Natural killer cell (primary cell): ENCODE data around the gene ACOX3. TPM values are rescaled to one million over a fixed set of nuclear protein-coding genes. Genes with fewer than 3 reads are reported as not detected.

ENCODE experiments used
- ATAC-seq, 3 donors: fragments of 150-1000 bp in 2 of 3; fragments of 200-7000 bp in 1 of 3; cut with Tn5 transposase; 1 replicate in 1 of 3; 2 replicates in 2 of 3; pipeline ENCODE4 v1.10.0; 2021; ENCODE audit warnings: mild to moderate bottlenecking in 2 of 3, moderate library complexity in 2 of 3
- DNase-seq, 2 donors: peaks; one replicate each; pipeline versions ENCODE4 v3.0.0 to v3.0.0-alpha.2; 2013 to 2021; ENCODE audit warnings: mixed read lengths in 1 of 2
- H3K27ac ChIP-seq: one replicate; pipeline ENCODE4 v1.5.1; 2013; ENCODE audit warnings: mild to moderate bottlenecking, low read length
- H3K27me3 ChIP-seq: one replicate; pipeline ENCODE4 v1.6.1; 2013; ENCODE audit warnings: low read length; ENCODE audit not compliant: control insufficient read depth, insufficient read depth
- H3K36me3 ChIP-seq: one replicate; pipeline ENCODE4 v1.6.1; 2013; ENCODE audit warnings: low read length; ENCODE audit not compliant: control insufficient read depth, insufficient read depth
- H3K4me1 ChIP-seq: one replicate; pipeline ENCODE4 v1.6.1; 2013; ENCODE audit warnings: low read length; ENCODE audit not compliant: control insufficient read depth, insufficient read depth
- H3K4me3 ChIP-seq: one replicate; pipeline ENCODE4 v1.5.1; 2013; ENCODE audit warnings: low read length
- H3K9me3 ChIP-seq: one replicate; pipeline ENCODE4 v1.6.1; 2013; ENCODE audit warnings: low read length; ENCODE audit not compliant: control insufficient read depth, insufficient read depth
- H3K27ac Mint-ChIP-seq, 2 donors: one replicate each; pipeline ENCODE4 v1.8.0; 2022; ENCODE audit warnings: mild to moderate bottlenecking in 2 of 2, mixed read lengths in 2 of 2, moderate library complexity in 1 of 2
- H3K27me3 Mint-ChIP-seq, 2 donors: one replicate each; pipeline ENCODE4 v1.8.0; 2022; ENCODE audit warnings: low read depth in 2 of 2, mixed read lengths in 2 of 2
- H3K36me3 Mint-ChIP-seq: one replicate; pipeline ENCODE4 v1.8.0; 2022; ENCODE audit warnings: mixed read lengths
- H3K4me1 Mint-ChIP-seq, 2 donors: one replicate each; pipeline ENCODE4 v1.8.0; 2022; ENCODE audit warnings: mixed read lengths in 2 of 2
- H3K4me3 Mint-ChIP-seq: one replicate; pipeline ENCODE4 v1.8.0; 2022; ENCODE audit warnings: mild to moderate bottlenecking, moderate library complexity, mixed read lengths
- H3K9me3 Mint-ChIP-seq, 2 donors: one replicate each; pipeline ENCODE4 v1.8.0; 2022; ENCODE audit warnings: mixed read lengths in 2 of 2
- CTCF ChIP-seq: fragments of 200-600 bp; IDR thresholded peaks from one replicate; pipeline ENCODE4 v1.8.0; 2022; ENCODE audit warnings: antibody characterized with exemption
- WGBS: methylation state at CpG from one replicate; pipeline ENCODE4 v1.1.7; 2013; ENCODE audit warnings: missing lambda C conversion rate; ENCODE audit not compliant: insufficient coverage; 5-methylcytosine and 5-hydroxymethylcytosine counted together
- intact Hi-C: fragments of 100-400 bp; cut with micrococcal nuclease; formaldehyde crosslinking; loops from one replicate; pipeline ENCODE4 v1.14.2; 2022
- total RNA-seq, 4 donors: library from RNA; stranded (reverse); fragments of 120-200 nt in 1 of 4; gene quantifications; one replicate each; pipeline versions ENCODE4 v1.2.3 to v1.2.4, GENCODE V29; 2013 to 2022

The ACOX3 gene
- total RNA-seq, 3 donors from 2014 or later (not counting 1 experiment from before 2014, with no cell fraction given) = 12.4 to 18.3 (median 15.4) TPM

GRCh38 chr4:8472158-8472688 is 31.7 kb upstream of the ACOX3 start:
- no peak for TF ChIP-seq CTCF
- peaks cover 17% of the 10 kb centered on the region for H3K36me3 ChIP-seq
- H3K4me3 ChIP-seq = no peak overlapping the region
- no peak overlapping the region for H3K27ac ChIP-seq
- ATAC-seq (no peak), DNase-seq (no peak)
- Mint-ChIP-seq H3K27ac (no peak overlapping the region), H3K27me3 (no peaks in the 10 kb centered on the region), H3K4me3 (no peak overlapping the region), H3K4me1 (no peaks in the 10 kb centered on the region), H3K36me3 (no peaks in the 10 kb centered on the region), H3K9me3 (no peaks in the 10 kb centered on the region)
- H3K27me3 ChIP-seq = no peaks in the 10 kb centered on the region
- WGBS = 98% methylated on average over 8 of the region's 8 CpGs
- H3K4me1 ChIP-seq = no peaks in the 10 kb centered on the region
- H3K9me3 ChIP-seq = no peaks in the 10 kb centered on the region
- intact Hi-C loops = no loop called here

GRCh38 chr4:8471211-8471875 is 30.8 kb upstream of the ACOX3 start:
- Mint-ChIP-seq H3K4me1 (no peaks in the 10 kb centered on the region), H3K9me3 (no peaks in the 10 kb centered on the region), H3K4me3 (no peak overlapping the region), H3K36me3 (no peaks in the 10 kb centered on the region), H3K27me3 (no peaks in the 10 kb centered on the region), H3K27ac (no peak overlapping the region)
- ATAC-seq = no peak
- TF ChIP-seq CTCF = no peak
- intact Hi-C loops = no loop called here
- H3K9me3 ChIP-seq = no peaks in the 10 kb centered on the region
- DNase-seq = no peak
- no peak overlapping the region for H3K27ac ChIP-seq
- no peaks in the 10 kb centered on the region for H3K4me1 ChIP-seq
- H3K36me3 ChIP-seq = peaks cover 22% of the 10 kb centered on the region
- no peak overlapping the region for H3K4me3 ChIP-seq
- no peaks in the 10 kb centered on the region for H3K27me3 ChIP-seq
- WGBS = 90% methylated on average over 22 of the region's 24 CpGs

GRCh38 chr4:8470451-8471024 is 30.0 kb upstream of the ACOX3 start:
- no peak overlapping the region for H3K4me3 Mint-ChIP-seq
- no peaks in the 10 kb centered on the region for H3K4me1 Mint-ChIP-seq
- Histone ChIP-seq H3K27me3 (no peaks in the 10 kb centered on the region), H3K27ac (no peak overlapping the region), H3K4me1 (no peaks in the 10 kb centered on the region), H3K36me3 (peaks cover 27% of the 10 kb centered on the region), H3K4me3 (no peak overlapping the region), H3K9me3 (no peaks in the 10 kb centered on the region)
- ATAC-seq (no peak), DNase-seq (no peak)
- no peaks in the 10 kb centered on the region for H3K27me3 Mint-ChIP-seq
- H3K9me3 Mint-ChIP-seq = no peaks in the 10 kb centered on the region
- intact Hi-C loops = no loop called here
- no peak for TF ChIP-seq CTCF
- no peaks in the 10 kb centered on the region for H3K36me3 Mint-ChIP-seq
- no peak overlapping the region for H3K27ac Mint-ChIP-seq
- 97% methylated on average over 14 of the region's 14 CpGs for WGBS
